Activated naive CD8-positive, alpha-beta T cell treated with anti-CD3 and anti-CD28 coated beads, Interleukin-2, amount 50 U/mL, for 24 hours (primary cell): ENCODE data around the gene PNMA8B.

Experiments
- ATAC-seq: fragments of 150-1000 bp; cut with Tn5 transposase; one replicate; pipeline ENCODE4 v1.10.0; 2021
- DNase-seq: peaks from one replicate; pipeline ENCODE4 v3.0.0; 2021
- H3K27ac Mint-ChIP-seq: one replicate; pipeline ENCODE4 v1.8.0; 2021; ENCODE audit warnings: mild to moderate bottlenecking, mixed read lengths
- H3K27me3 Mint-ChIP-seq: one replicate; pipeline ENCODE4 v1.8.0; 2021; ENCODE audit warnings: mixed read lengths
- H3K36me3 Mint-ChIP-seq: one replicate; pipeline ENCODE4 v1.8.0; 2021; ENCODE audit warnings: low read depth, mixed read lengths
- H3K4me1 Mint-ChIP-seq: one replicate; pipeline ENCODE4 v1.8.0; 2021; ENCODE audit warnings: mixed read lengths
- H3K4me3 Mint-ChIP-seq: one replicate; pipeline ENCODE4 v1.8.0; 2021; ENCODE audit warnings: mild to moderate bottlenecking, moderate library complexity, mixed read lengths
- H3K9me3 Mint-ChIP-seq: one replicate; pipeline ENCODE4 v1.8.0; 2021; ENCODE audit warnings: mixed read lengths

The PNMA8B gene

GRCh38 chr19:46494941-46495785 is 504 bp downstream of the PNMA8B start:
- no peak for ATAC-seq
- H3K27me3 Mint-ChIP-seq: peaks cover 65% of the 10 kb centered on the region
- H3K9me3 Mint-ChIP-seq: no peaks in the 10 kb centered on the region
- peaks cover 15% of the 10 kb centered on the region for H3K4me1 Mint-ChIP-seq
- no peaks in the 10 kb centered on the region for H3K36me3 Mint-ChIP-seq
- no peak for DNase-seq
- no peak overlapping the region for H3K27ac Mint-ChIP-seq
- H3K4me3 Mint-ChIP-seq: peak overlapping the region; percentile 53

GRCh38 chr19:46494146-46494940 is 1.3 kb downstream of the PNMA8B start:
- Mint-ChIP-seq H3K4me1 (peaks cover 21% of the 10 kb centered on the region), H3K9me3 (no peaks in the 10 kb centered on the region), H3K27me3 (peaks cover 66% of the 10 kb centered on the region), H3K36me3 (no peaks in the 10 kb centered on the region), H3K27ac (no peak overlapping the region), H3K4me3 (peak overlapping the region; percentile 53)
- ATAC-seq (no peak), DNase-seq (no peak)

- H3K4me1 Mint-ChIP-seq: peaks cover 21% of the 10 kb centered on the region
- H3K27me3 Mint-ChIP-seq: peaks cover 72% of the 10 kb centered on the region
These were observed 2.2 kb downstream of the PNMA8B start for GRCh38 chr19:46493236-46494145.

GRCh38 chr19:46492841-46493235 is 2.8 kb downstream of the PNMA8B start:
- Mint-ChIP-seq H3K36me3 (no peaks in the 10 kb centered on the region), H3K27ac (no peak overlapping the region), H3K4me3 (no peak overlapping the region), H3K27me3 (peaks cover 72% of the 10 kb centered on the region), H3K9me3 (no peaks in the 10 kb centered on the region), H3K4me1 (peaks cover 21% of the 10 kb centered on the region)
- ATAC-seq (no peak), DNase-seq (no peak)

More at GRCh38 chr19:46493236-46494145, 2.2 kb downstream of the PNMA8B start:
- DNase-seq (no peak), ATAC-seq (no peak)
- Mint-ChIP-seq H3K4me3 (peak overlapping the region; percentile 40), H3K27ac (no peak overlapping the region), H3K36me3 (no peaks in the 10 kb centered on the region), H3K9me3 (no peaks in the 10 kb centered on the region)

GRCh38 chr19:46491975-46492682 is 3.5 kb downstream of the PNMA8B start:
- Mint-ChIP-seq H3K36me3 (no peaks in the 10 kb centered on the region), H3K4me3 (no peak overlapping the region), H3K27me3 (peaks cover 77% of the 10 kb centered on the region), H3K27ac (no peak overlapping the region), H3K4me1 (peaks cover 21% of the 10 kb centered on the region), H3K9me3 (no peaks in the 10 kb centered on the region)
- DNase-seq: no peak
- no peak for ATAC-seq

GRCh38 chr19:46490774-46491173 is 4.9 kb downstream of the PNMA8B start:
- no peak for DNase-seq
- Mint-ChIP-seq H3K4me3 (no peak overlapping the region), H3K4me1 (peaks cover 24% of the 10 kb centered on the region), H3K36me3 (no peaks in the 10 kb centered on the region), H3K27ac (no peak overlapping the region), H3K9me3 (no peaks in the 10 kb centered on the region), H3K27me3 (peaks cover 80% of the 10 kb centered on the region)
- no peak for ATAC-seq

- ATAC-seq (no peak), DNase-seq (no peak)
- Mint-ChIP-seq H3K9me3 (no peaks in the 10 kb centered on the region), H3K27me3 (peaks cover 75% of the 10 kb centered on the region), H3K4me3 (no peak overlapping the region), H3K36me3 (no peaks in the 10 kb centered on the region), H3K27ac (no peak overlapping the region), H3K4me1 (peaks cover 22% of the 10 kb centered on the region)
These were observed 6.0 kb downstream of the PNMA8B start for GRCh38 chr19:46489445-46490272.

GRCh38 chr19:46488551-46488950 is 7.1 kb downstream of the PNMA8B start:
- Mint-ChIP-seq H3K27me3 (peaks cover 70% of the 10 kb centered on the region), H3K27ac (no peak overlapping the region), H3K4me3 (no peak overlapping the region)

GRCh38 chr19:46487802-46488445 is 7.7 kb downstream of the PNMA8B start:
- Mint-ChIP-seq H3K9me3 (no peaks in the 10 kb centered on the region), H3K36me3 (no peaks in the 10 kb centered on the region), H3K27me3 (peaks cover 71% of the 10 kb centered on the region), H3K4me3 (no peak overlapping the region), H3K4me1 (peaks cover 13% of the 10 kb centered on the region), H3K27ac (no peak overlapping the region)
- DNase-seq (peak; percentile 86), ATAC-seq (peak; percentile 66)

More at GRCh38 chr19:46488551-46488950, 7.1 kb downstream of the PNMA8B start:
- Mint-ChIP-seq H3K36me3 (no peaks in the 10 kb centered on the region), H3K9me3 (no peaks in the 10 kb centered on the region), H3K4me1 (peaks cover 13% of the 10 kb centered on the region)
- no peak for ATAC-seq
- DNase-seq: no peak

- no peak for ATAC-seq
- no peaks in the 10 kb centered on the region for H3K9me3 Mint-ChIP-seq
- H3K36me3 Mint-ChIP-seq: no peaks in the 10 kb centered on the region
- H3K4me3 Mint-ChIP-seq: no peak overlapping the region
- H3K27ac Mint-ChIP-seq: no peak overlapping the region
- no peak for DNase-seq
- peaks cover 11% of the 10 kb centered on the region for H3K4me1 Mint-ChIP-seq
- peaks cover 68% of the 10 kb centered on the region for H3K27me3 Mint-ChIP-seq
These were observed 8.4 kb downstream of the PNMA8B start for GRCh38 chr19:46487178-46487801.

GRCh38 chr19:46486358-46486757 is 9.3 kb downstream of the PNMA8B start:
- H3K4me3 Mint-ChIP-seq: no peak overlapping the region
- no peaks in the 10 kb centered on the region for H3K36me3 Mint-ChIP-seq
- no peak overlapping the region for H3K27ac Mint-ChIP-seq
- peaks cover 64% of the 10 kb centered on the region for H3K27me3 Mint-ChIP-seq
- ATAC-seq (no peak), DNase-seq (no peak)
- H3K4me1 Mint-ChIP-seq: peaks cover 11% of the 10 kb centered on the region
- no peaks in the 10 kb centered on the region for H3K9me3 Mint-ChIP-seq

GRCh38 chr19:46484656-46485055 is 11.0 kb downstream of the PNMA8B start:
- Mint-ChIP-seq H3K9me3 (no peaks in the 10 kb centered on the region), H3K4me3 (no peak overlapping the region), H3K4me1 (peaks cover 6% of the 10 kb centered on the region), H3K27ac (no peak overlapping the region), H3K27me3 (peaks cover 55% of the 10 kb centered on the region), H3K36me3 (no peaks in the 10 kb centered on the region)
- DNase-seq: no peak
- ATAC-seq: no peak
